GM23338 (cell line): ENCODE results near the gene ABCB11. TPM values are rescaled to one million over a fixed set of nuclear protein-coding genes. Genes with fewer than 3 reads are reported as not detected.

Experiments used
- CREB1 ChIP-seq: fragments of 250-450 bp; sonication (Bioruptor Pico); IDR thresholded peaks from 2 replicates; pipeline ENCODE4 v1.5.0; 2020; ENCODE audit warnings: low read depth, mild to moderate bottlenecking, moderate library complexity
- CTCF ChIP-seq, 2 experiments: fragments of 200-600 bp in 1 of 2; sonication (generic) in 1 of 2; conservative IDR thresholded peaks; 2 replicates each; pipeline versions ENCODE4 v1.5.1 to v1.6.1; 2016 to 2017; ENCODE audit warnings: antibody characterized with exemption in 2 of 2, low read depth in 2 of 2, mild to moderate bottlenecking in 2 of 2, moderate library complexity in 1 of 2
- ETS1 ChIP-seq: IDR thresholded peaks from 2 replicates; pipeline ENCODE4 v1.6.1; 2016; ENCODE audit warnings: antibody characterized with exemption
- JUNB ChIP-seq: IDR thresholded peaks from one replicate; pipeline ENCODE4 v1.6.1; 2016; ENCODE audit warnings: antibody characterized with exemption; ENCODE audit not compliant: unreplicated experiment
- NANOG ChIP-seq: IDR thresholded peaks from 2 replicates; pipeline ENCODE4 v1.6.1; 2016; ENCODE audit warnings: antibody characterized with exemption, borderline replicate concordance
- POLR2AphosphoS5 ChIP-seq: IDR thresholded peaks from 2 replicates; pipeline ENCODE4 v1.6.1; 2016; ENCODE audit warnings: antibody characterized with exemption, low read depth
- ZNF114 ChIP-seq: fragments of 250-450 bp; sonication (Bioruptor Pico); IDR thresholded peaks from 2 replicates; pipeline ENCODE4 v1.5.0; 2020; ENCODE audit warnings: mild to moderate bottlenecking, moderate library complexity
- ZNF331 ChIP-seq: fragments of 250-450 bp; sonication (Bioruptor Pico); IDR thresholded peaks from 2 replicates; pipeline ENCODE4 v1.5.0; 2020; ENCODE audit warnings: low read depth, mild to moderate bottlenecking, moderate library complexity
- ZNF462 ChIP-seq: fragments of 250-450 bp; sonication (Bioruptor Pico); IDR thresholded peaks from 2 replicates; pipeline ENCODE4 v1.5.0; 2020; ENCODE audit warnings: mild to moderate bottlenecking, moderate library complexity
- polyA plus RNA-seq: library from polyadenylated mRNA; unstranded; fragments of >200 nt; fragmentation: Nextera tagmentation; extraction: Ambion mirVana; gene quantifications from 2 replicates; pipeline ENCODE4 v1.2.1, GENCODE V29; 2016
- total RNA-seq: library from RNA; depleted of rRNA; stranded (reverse); fragments of >200 nt; shearing (Covaris generic); gene quantifications from 2 replicates; pipeline ENCODE4 v1.2.3, GENCODE V29; 2014

Gene ABCB11
- total and polyA plus RNA-seq, 2 experiments from 2014 or later: not detected

- no peak for TF ChIP-seq ZNF462 (CRISPR knock-in tag)
- TF ChIP-seq ZNF114: no peak
- TF ChIP-seq NANOG: no peak
- TF ChIP-seq ETS1: no peak
- TF ChIP-seq ZNF331 (CRISPR knock-in tag): no peak
- TF ChIP-seq CTCF (conservative IDR thresholded peaks at IDR 0.05; ENCODE audit: low read depth in 2 of 2): no peak
- no peak for TF ChIP-seq POLR2AphosphoS5
- no peak for TF ChIP-seq JUNB
- no peak for TF ChIP-seq CREB1
Measured at GRCh38 chr2:169007356-169007755, 23.8 kb downstream of the ABCB11 start (continued).
